Caco-2 (cell line): Measurements from ENCODE around the gene UFSP2. TPM values are rescaled to one million over a fixed set of nuclear protein-coding genes. Genes with fewer than 3 reads are reported as not detected.

Experiments used
- BruUV-seq: library from RNA; stranded (reverse); fragments of 400-500 nt; replicated peaks from 2 replicates; lab custom pipeline; 2021; lab: Mats Ljungman, UMichigan
- CTCF ChIA-PET: fragments of 300-600 bp; sonication (Branson Sonifier 250); formaldehyde crosslinking; loops from one replicate; lab custom pipeline; 2022; ENCODE audit warnings: antibody characterized with exemption; lab: Charles Lee
- POLR2A ChIA-PET: fragments of 300-600 bp; sonication (Branson Sonifier 250); formaldehyde crosslinking; loops from one replicate; lab custom pipeline; 2022; ENCODE audit warnings: antibody characterized with exemption; lab: Charles Lee
- DNase-seq, 2 experiments: peaks; one replicate each; pipeline versions ENCODE4 v3.0.0 to v3.0.0-alpha.2; 2020 to 2022
- H3K27me3 ChIP-seq: replicated peaks from 2 replicates; pipeline ENCODE4 v1.6.0; 2011; ENCODE audit warnings: low read length; ENCODE audit not compliant: control insufficient read depth, insufficient read depth
- H3K36me3 ChIP-seq: 2 replicates; pipeline ENCODE4 v1.5.1; 2011; ENCODE audit warnings: low read length; ENCODE audit not compliant: control insufficient read depth, insufficient read depth
- H3K4me1 ChIP-seq: fragments of 250-450 bp; sonication (Bioruptor Pico); 2 replicates; pipeline ENCODE4 v1.5.1; 2020; ENCODE audit warnings: mild to moderate bottlenecking
- H3K4me3 ChIP-seq: 2 replicates; pipeline ENCODE4 v1.5.1; 2011; ENCODE audit warnings: low read depth, mild to moderate bottlenecking, control low read depth, low read length
- H3K9me3 ChIP-seq: fragments of 250-450 bp; sonication (Bioruptor Pico); 2 replicates; pipeline ENCODE4 v1.5.1; 2020; ENCODE audit warnings: mild to moderate bottlenecking, moderate library complexity
- H3K27ac Mint-ChIP-seq: one replicate; pipeline ENCODE4 v1.8.0; 2022; ENCODE audit warnings: mixed read lengths; ENCODE audit not compliant: unreplicated experiment
- H3K27me3 Mint-ChIP-seq: one replicate; pipeline ENCODE4 v1.8.0; 2022; ENCODE audit warnings: mixed read lengths; ENCODE audit not compliant: insufficient read depth, unreplicated experiment
- H3K36me3 Mint-ChIP-seq: one replicate; pipeline ENCODE4 v1.8.0; 2022; ENCODE audit warnings: mild to moderate bottlenecking, mixed read lengths; ENCODE audit not compliant: insufficient read depth, unreplicated experiment
- H3K4me1 Mint-ChIP-seq: one replicate; pipeline ENCODE4 v1.8.0; 2022; ENCODE audit warnings: low read depth, mixed read lengths; ENCODE audit not compliant: unreplicated experiment
- H3K4me3 Mint-ChIP-seq: one replicate; pipeline ENCODE4 v1.8.0; 2022; ENCODE audit warnings: mild to moderate bottlenecking, moderate library complexity, mixed read lengths; ENCODE audit not compliant: unreplicated experiment
- H3K9me3 Mint-ChIP-seq: one replicate; pipeline ENCODE4 v1.8.0; 2022; ENCODE audit warnings: mixed read lengths; ENCODE audit not compliant: unreplicated experiment
- CTCF ChIP-seq, 2 experiments: fragments of 200-600 bp in 1 of 2; IDR thresholded peaks; 1 replicate in 1 of 2; 2 replicates in 1 of 2; pipeline versions ENCODE4 v1.5.1 to v1.8.0; 2011 to 2022; ENCODE audit warnings: antibody characterized with exemption in 1 of 2, control low read depth in 1 of 2, inconsistent platforms in 1 of 2, low read depth in 1 of 2, low read length in 1 of 2, mild to moderate bottlenecking in 1 of 2, moderate library complexity in 1 of 2; ENCODE audit not compliant: insufficient read depth in 1 of 2, severe bottlenecking in 1 of 2, unreplicated experiment in 1 of 2
- intact Hi-C: fragments of 100-400 bp; cut with micrococcal nuclease; formaldehyde crosslinking; loops from one replicate; pipeline ENCODE4 v1.10.0; 2022; ENCODE audit not compliant: unreplicated experiment
- total RNA-seq: library from RNA; stranded (reverse); gene quantifications from 2 replicates; pipeline ENCODE4 v1.2.3, GENCODE V29; 2022

The UFSP2 gene
- total RNA-seq, 1 experiment from 2014 or later = 17.4 TPM

GRCh38 chr4:185405296-185405999 is 20.3 kb downstream of the UFSP2 start:
- Mint-ChIP-seq H3K36me3 (peaks cover 5% of the 10 kb centered on the region), H3K9me3 (peaks cover 9% of the 10 kb centered on the region), H3K27me3 (no peaks in the 10 kb centered on the region), H3K27ac (no peak overlapping the region), H3K4me3 (no peak overlapping the region), H3K4me1 (no peaks in the 10 kb centered on the region)
- no peaks in the 10 kb centered on the region for H3K27me3 ChIP-seq
- no peaks in the 10 kb centered on the region for H3K4me1 ChIP-seq
- no peak overlapping the region for H3K4me3 ChIP-seq
- TF ChIP-seq CTCF (IDR thresholded peaks at IDR 0.05; ENCODE audit: insufficient read depth in 1 of 2, low read depth in 1 of 2, low read length in 1 of 2, severe bottlenecking in 1 of 2, unreplicated experiment in 1 of 2) = no peak
- no peaks in the 10 kb centered on the region for H3K9me3 ChIP-seq
- DNase-seq = no peak
- BruUV-seq = no TSS peak
- ChIA-PET CTCF (interaction anchor here (0.6 kb wide), 1 partner anchor 375 kb away, joined by 5 read pairs; no protein-coding TSS in a partner anchor), POLR2A (no interaction called here)
- intact Hi-C loops = no loop called here
- H3K36me3 ChIP-seq = no peaks in the 10 kb centered on the region

GRCh38 chr4:185404031-185404430 is 21.7 kb downstream of the UFSP2 start:
- no peaks in the 10 kb centered on the region for H3K9me3 Mint-ChIP-seq
- no TSS peak for BruUV-seq
- H3K4me3 ChIP-seq = no peak overlapping the region
- POLR2A ChIA-PET = no interaction called here
- no peak for DNase-seq
- H3K4me1 ChIP-seq = no peaks in the 10 kb centered on the region
- no peaks in the 10 kb centered on the region for H3K27me3 ChIP-seq
- intact Hi-C loops = no loop called here
- H3K4me3 Mint-ChIP-seq = no peak overlapping the region
- CTCF ChIA-PET = no interaction called here
- H3K36me3 ChIP-seq = no peaks in the 10 kb centered on the region
- H3K27ac Mint-ChIP-seq = no peak overlapping the region
- no peaks in the 10 kb centered on the region for H3K4me1 Mint-ChIP-seq
- H3K9me3 ChIP-seq = no peaks in the 10 kb centered on the region
- TF ChIP-seq CTCF (IDR thresholded peaks at IDR 0.05; ENCODE audit: insufficient read depth in 1 of 2, low read depth in 1 of 2, low read length in 1 of 2, severe bottlenecking in 1 of 2, unreplicated experiment in 1 of 2) = no peak
- H3K27me3 Mint-ChIP-seq = no peaks in the 10 kb centered on the region
- no peaks in the 10 kb centered on the region for H3K36me3 Mint-ChIP-seq

GRCh38 chr4:185399466-185399865 is 26.3 kb downstream of the UFSP2 start:
- no TSS peak for BruUV-seq
- no peaks in the 10 kb centered on the region for H3K4me1 ChIP-seq
- Mint-ChIP-seq H3K9me3 (no peaks in the 10 kb centered on the region), H3K36me3 (peaks cover 18% of the 10 kb centered on the region), H3K4me1 (peaks cover 5% of the 10 kb centered on the region), H3K27me3 (no peaks in the 10 kb centered on the region), H3K27ac (no peak overlapping the region), H3K4me3 (no peak overlapping the region)
- CTCF ChIA-PET = no interaction called here
- H3K36me3 ChIP-seq = no peaks in the 10 kb centered on the region
- H3K27me3 ChIP-seq = no peaks in the 10 kb centered on the region
- intact Hi-C loops = loop anchor here (5.0 to 10.0 kb wide), 3 partner anchors 162 to 635 kb away; partner anchors contain the start of gene SLC25A4
- H3K4me3 ChIP-seq = no peak overlapping the region
- POLR2A ChIA-PET = no interaction called here
- DNase-seq = no peak
- no peak for TF ChIP-seq CTCF (IDR thresholded peaks at IDR 0.05; ENCODE audit: insufficient read depth in 1 of 2, low read depth in 1 of 2, low read length in 1 of 2, severe bottlenecking in 1 of 2, unreplicated experiment in 1 of 2)
- no peaks in the 10 kb centered on the region for H3K9me3 ChIP-seq
